HG02885 (cell line): ENCODE data around the gene CNOT8.
"Not testable (repeated sequence)": the region's sequence is repeated elsewhere in the genome, so short reads cannot be mapped to it uniquely, and the experiment has no call there.

ENCODE experiments used
- ATAC-seq: cut with Tn5 transposase; IDR thresholded peaks from one replicate; pipeline ENCODE4 v1.9.1; 2021; ENCODE audit warnings: mild to moderate bottlenecking; ENCODE audit not compliant: unreplicated experiment, poor library complexity

CNOT8 gene

DNA sequence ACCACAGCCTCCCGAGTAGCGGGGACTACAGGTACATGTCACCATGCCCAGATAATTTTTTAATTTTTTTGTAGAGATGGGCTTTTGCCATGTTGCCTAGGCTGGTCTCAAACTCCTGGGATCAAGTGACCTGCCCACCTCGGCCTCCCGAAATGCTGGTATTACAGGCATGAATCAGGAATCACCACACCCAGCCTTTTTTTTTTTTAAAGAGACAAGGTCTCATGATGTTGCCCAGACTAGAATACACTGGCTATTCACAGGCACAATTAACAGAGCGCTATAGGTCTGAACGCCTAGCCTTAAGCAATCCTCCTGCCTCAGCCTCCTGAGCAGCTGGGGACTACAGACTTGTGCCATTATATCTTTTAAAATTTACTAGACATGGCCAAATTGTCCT, 43.5 kb downstream of the CNOT8 start:
- no peak for ATAC-seq

GRCh38 chr5:154905601-154906000, 47.2 kb downstream of the CNOT8 start:
- not testable (repeated sequence) for ATAC-seq

- ATAC-seq = no peak
Measured at GRCh38 chr5:154916874-154917273, 58.4 kb downstream of the CNOT8 start.

DNA sequence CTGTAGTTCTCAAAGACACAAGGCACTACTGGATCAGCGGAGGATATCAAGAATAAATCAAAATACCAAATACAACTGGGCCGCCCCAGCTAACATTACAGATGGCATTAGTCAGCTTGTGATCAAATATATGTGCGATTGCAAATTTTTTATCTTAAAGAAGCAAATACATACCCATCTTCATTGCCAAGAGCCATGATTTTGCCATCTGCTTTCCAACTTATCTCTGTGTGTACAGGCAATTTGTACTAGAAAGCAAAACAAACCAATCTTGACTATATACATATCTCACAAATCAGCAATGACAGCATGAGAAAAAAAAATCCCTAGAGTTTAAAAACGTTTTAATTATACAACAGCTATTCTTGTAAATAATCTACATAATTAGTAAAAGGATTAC, 59.3 kb downstream of the CNOT8 start:
- no peak for ATAC-seq

- ATAC-seq = no peak
Measured at GRCh38 chr5:154923441-154924430, 65.3 kb downstream of the CNOT8 start.
